Measurements from ENCODE around the gene DNAJC16. TPM values are rescaled to one million over a fixed set of nuclear protein-coding genes. Genes with fewer than 3 reads are reported as not detected.

Gene DNAJC16
- total and polyA plus RNA-seq, 9 of the 15 experiments (the other 6 are each of a cell fraction or from before 2014, with no cell fraction given): 6.9 to 16.8 (median 12.8) TPM

- TF ChIP-seq RFX1 (IDR thresholded peaks at IDR 0.05) (peak; percentile 32; the same call in 1 of the 2 replicates), ILK (tag; IDR thresholded peaks at IDR 0.05; ENCODE audit: borderline replicate concordance, low read depth) (0 out of 2 replicates have a peak, but pooled peaks have one; percentile 15), ZC3H11A (IDR thresholded peaks at IDR 0.05; ENCODE audit: low read depth, low read length) (no peak), POLR3G (IDR thresholded peaks at IDR 0.05; ENCODE audit: extremely low read depth, insufficient read length, insufficient replicate concordance) (no peak), CEBPZ (IDR thresholded peaks at IDR 0.05; ENCODE audit: borderline replicate concordance, low read depth, low read length) (no peak), RB1 (IDR thresholded peaks at IDR 0.05; ENCODE audit: low read depth) (no peak), CHAMP1 (IDR thresholded peaks at IDR 0.05) (peak; percentile 96), ZNF589 (CRISPR knock-in tag; IDR thresholded peaks at IDR 0.05; ENCODE audit: low read depth) (peak; percentile 95), TGIF2 (CRISPR knock-in tag; IDR thresholded peaks at IDR 0.05) (no peak), RUNX1 (IDR thresholded peaks at IDR 0.05; ENCODE audit: low read depth) (peak; percentile 74; the same call in 1 of the 2 replicates), ZFP91 (CRISPR knock-in tag; IDR thresholded peaks at IDR 0.05) (no peak), ZNF431 (CRISPR knock-in tag; IDR thresholded peaks at IDR 0.05) (no peak), ZNF274 (IDR thresholded peaks at IDR 0.05; ENCODE audit: borderline replicate concordance, low read depth, low read length) (peak; percentile 39; the same call in 1 of the 2 replicates), STAG1 (CRISPR knock-in tag; IDR thresholded peaks at IDR 0.05; ENCODE audit: borderline replicate concordance) (no peak), E2F5 (CRISPR knock-in tag; IDR thresholded peaks at IDR 0.05) (no peak), FOXJ2 (tag; IDR thresholded peaks at IDR 0.05) (no peak), ZNF124 (CRISPR knock-in tag; IDR thresholded peaks at IDR 0.05) (no peak)
Observed at GRCh38 chr1:15543589-15544568, 17.2 kb downstream of the DNAJC16 start (continued).

All from K562 (cell line).